ENCODE measurements around the gene SH3BGR. TPM values are rescaled to one million over a fixed set of nuclear protein-coding genes. Genes with fewer than 3 reads are reported as not detected.
A peak's percentile ranks its signal among the peaks of the same experiment; 100 is the strongest.

SH3BGR gene
- total RNA-seq, 1 donor from 2014 or later, result 2.2 TPM

GRCh38 chr21:39518055-39518846 is 66.5 kb downstream of the SH3BGR start:
- DNase-seq (ENCODE audit: extremely low spot score, unreplicated experiment), result no peak
- H3K36me3 Mint-ChIP-seq, result no peaks in the 10 kb centered on the region
- H3K4me1 Mint-ChIP-seq (ENCODE audit: unreplicated experiment), result peaks cover 7% of the 10 kb centered on the region
- peak overlapping the region; percentile 35 for H3K27ac Mint-ChIP-seq
- no peak overlapping the region for H3K4me3 Mint-ChIP-seq
- H3K27me3 Mint-ChIP-seq, result no peaks in the 10 kb centered on the region
- TF ChIP-seq CTCF (conservative IDR thresholded peaks at IDR 0.05), result peak; percentile 98
- H3K9me3 Mint-ChIP-seq, result no peaks in the 10 kb centered on the region

DNA sequence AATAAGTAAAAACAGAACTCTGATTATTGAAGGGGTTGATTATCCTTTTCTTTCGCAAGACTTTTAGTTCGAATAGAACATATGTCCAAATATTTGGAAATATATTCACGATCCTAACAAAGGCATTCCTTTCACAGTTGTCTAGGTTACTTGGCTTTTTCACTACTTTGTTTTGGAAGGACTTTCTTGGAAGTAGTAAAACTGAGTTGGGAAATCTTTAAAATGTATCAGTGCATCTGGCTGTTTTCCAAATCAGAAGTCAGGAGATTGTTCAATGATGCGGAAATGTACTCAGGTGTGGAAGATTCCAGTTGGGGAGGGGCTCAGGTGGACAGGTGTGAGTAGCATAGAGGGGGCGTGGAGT is 67.1 kb downstream of the SH3BGR start:
- Mint-ChIP-seq H3K4me1 (ENCODE audit: unreplicated experiment) (peaks cover 13% of the 10 kb centered on the region), H3K27ac (no peak overlapping the region), H3K27me3 (no peaks in the 10 kb centered on the region), H3K36me3 (no peaks in the 10 kb centered on the region), H3K9me3 (no peaks in the 10 kb centered on the region), H3K4me3 (no peak overlapping the region)
- no peak for DNase-seq (ENCODE audit: extremely low spot score, unreplicated experiment)
- no peak for TF ChIP-seq CTCF (conservative IDR thresholded peaks at IDR 0.05)

DNA sequence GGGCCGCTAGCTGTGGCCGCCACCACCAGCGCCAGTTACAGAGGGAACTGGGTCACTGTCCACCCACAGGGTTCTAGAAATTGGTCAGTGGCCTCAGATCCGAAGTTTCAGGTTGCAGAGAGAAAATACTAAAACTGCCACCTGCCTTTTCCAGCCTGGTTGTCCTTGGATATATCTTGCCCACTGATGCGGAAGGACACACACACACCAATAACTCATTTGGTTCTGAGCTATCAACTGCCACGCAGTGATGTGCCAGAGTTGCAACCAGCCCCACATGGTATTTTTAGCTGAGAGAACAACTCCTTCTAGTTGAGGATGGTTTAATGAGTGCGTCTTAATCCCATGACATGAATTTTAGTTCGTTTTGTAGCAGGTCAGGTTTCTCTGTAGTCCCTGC is 68.1 kb downstream of the SH3BGR start:
- TF ChIP-seq CTCF (conservative IDR thresholded peaks at IDR 0.05), result no peak
- Mint-ChIP-seq H3K36me3 (no peaks in the 10 kb centered on the region), H3K4me1 (ENCODE audit: unreplicated experiment) (peaks cover 23% of the 10 kb centered on the region), H3K27me3 (no peaks in the 10 kb centered on the region), H3K9me3 (no peaks in the 10 kb centered on the region), H3K27ac (no peak overlapping the region), H3K4me3 (no peak overlapping the region)
- no peak for DNase-seq (ENCODE audit: extremely low spot score, unreplicated experiment)

GRCh38 chr21:39523399-39523798 is 71.6 kb downstream of the SH3BGR start:
- Mint-ChIP-seq H3K36me3 (no peaks in the 10 kb centered on the region), H3K27ac (no peak overlapping the region), H3K4me1 (ENCODE audit: unreplicated experiment) (peaks cover 30% of the 10 kb centered on the region), H3K4me3 (no peak overlapping the region), H3K9me3 (no peaks in the 10 kb centered on the region), H3K27me3 (no peaks in the 10 kb centered on the region)
- no peak for DNase-seq (ENCODE audit: extremely low spot score, unreplicated experiment)
- no peak for TF ChIP-seq CTCF (conservative IDR thresholded peaks at IDR 0.05)

- Mint-ChIP-seq H3K9me3 (no peaks in the 10 kb centered on the region), H3K27ac (no peak overlapping the region), H3K4me1 (ENCODE audit: unreplicated experiment) (peaks cover 31% of the 10 kb centered on the region), H3K27me3 (no peaks in the 10 kb centered on the region), H3K4me3 (no peak overlapping the region), H3K36me3 (no peaks in the 10 kb centered on the region)
- DNase-seq (ENCODE audit: extremely low spot score, unreplicated experiment), result no peak
- TF ChIP-seq CTCF (conservative IDR thresholded peaks at IDR 0.05), result no peak
Observed at GRCh38 chr21:39523915-39524314, 72.1 kb downstream of the SH3BGR start.
